ENCODE data around the gene RBFOX2.

GRCh38 chr22:36075724-36076123 is 47.1 kb upstream of the RBFOX2 start:
- TF ChIP-seq, protein P1, sequence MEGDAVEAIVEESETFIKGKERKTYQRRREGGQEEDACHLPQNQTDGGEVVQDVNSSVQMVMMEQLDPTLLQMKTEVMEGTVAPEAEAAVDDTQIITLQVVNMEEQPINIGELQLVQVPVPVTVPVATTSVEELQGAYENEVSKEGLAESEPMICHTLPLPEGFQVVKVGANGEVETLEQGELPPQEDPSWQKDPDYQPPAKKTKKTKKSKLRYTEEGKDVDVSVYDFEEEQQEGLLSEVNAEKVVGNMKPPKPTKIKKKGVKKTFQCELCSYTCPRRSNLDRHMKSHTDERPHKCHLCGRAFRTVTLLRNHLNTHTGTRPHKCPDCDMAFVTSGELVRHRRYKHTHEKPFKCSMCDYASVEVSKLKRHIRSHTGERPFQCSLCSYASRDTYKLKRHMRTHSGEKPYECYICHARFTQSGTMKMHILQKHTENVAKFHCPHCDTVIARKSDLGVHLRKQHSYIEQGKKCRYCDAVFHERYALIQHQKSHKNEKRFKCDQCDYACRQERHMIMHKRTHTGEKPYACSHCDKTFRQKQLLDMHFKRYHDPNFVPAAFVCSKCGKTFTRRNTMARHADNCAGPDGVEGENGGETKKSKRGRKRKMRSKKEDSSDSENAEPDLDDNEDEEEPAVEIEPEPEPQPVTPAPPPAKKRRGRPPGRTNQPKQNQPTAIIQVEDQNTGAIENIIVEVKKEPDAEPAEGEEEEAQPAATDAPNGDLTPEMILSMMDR (IDR thresholded peaks at IDR 0.05), result no peak
- TF ChIP-seq TCF7L2 (IDR thresholded peaks at IDR 0.05; ENCODE audit: low read depth, low read length) (no peak), POLR2AphosphoS5 (IDR thresholded peaks at IDR 0.05; ENCODE audit: low read depth, low read length) (no peak)
- TF ChIP-seq, protein P2, sequence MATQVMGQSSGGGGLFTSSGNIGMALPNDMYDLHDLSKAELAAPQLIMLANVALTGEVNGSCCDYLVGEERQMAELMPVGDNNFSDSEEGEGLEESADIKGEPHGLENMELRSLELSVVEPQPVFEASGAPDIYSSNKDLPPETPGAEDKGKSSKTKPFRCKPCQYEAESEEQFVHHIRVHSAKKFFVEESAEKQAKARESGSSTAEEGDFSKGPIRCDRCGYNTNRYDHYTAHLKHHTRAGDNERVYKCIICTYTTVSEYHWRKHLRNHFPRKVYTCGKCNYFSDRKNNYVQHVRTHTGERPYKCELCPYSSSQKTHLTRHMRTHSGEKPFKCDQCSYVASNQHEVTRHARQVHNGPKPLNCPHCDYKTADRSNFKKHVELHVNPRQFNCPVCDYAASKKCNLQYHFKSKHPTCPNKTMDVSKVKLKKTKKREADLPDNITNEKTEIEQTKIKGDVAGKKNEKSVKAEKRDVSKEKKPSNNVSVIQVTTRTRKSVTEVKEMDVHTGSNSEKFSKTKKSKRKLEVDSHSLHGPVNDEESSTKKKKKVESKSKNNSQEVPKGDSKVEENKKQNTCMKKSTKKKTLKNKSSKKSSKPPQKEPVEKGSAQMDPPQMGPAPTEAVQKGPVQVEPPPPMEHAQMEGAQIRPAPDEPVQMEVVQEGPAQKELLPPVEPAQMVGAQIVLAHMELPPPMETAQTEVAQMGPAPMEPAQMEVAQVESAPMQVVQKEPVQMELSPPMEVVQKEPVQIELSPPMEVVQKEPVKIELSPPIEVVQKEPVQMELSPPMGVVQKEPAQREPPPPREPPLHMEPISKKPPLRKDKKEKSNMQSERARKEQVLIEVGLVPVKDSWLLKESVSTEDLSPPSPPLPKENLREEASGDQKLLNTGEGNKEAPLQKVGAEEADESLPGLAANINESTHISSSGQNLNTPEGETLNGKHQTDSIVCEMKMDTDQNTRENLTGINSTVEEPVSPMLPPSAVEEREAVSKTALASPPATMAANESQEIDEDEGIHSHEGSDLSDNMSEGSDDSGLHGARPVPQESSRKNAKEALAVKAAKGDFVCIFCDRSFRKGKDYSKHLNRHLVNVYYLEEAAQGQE (IDR thresholded peaks at IDR 0.05; ENCODE audit: insufficient read depth in 1 of 2, low read depth in 2 of 2, low read length in 1 of 2), result no peak

All from Panc1 (cell line).